Measurements from ENCODE around the gene CCDC81. TPM values are rescaled to one million over a fixed set of nuclear protein-coding genes. Genes with fewer than 3 reads are reported as not detected.

Gene CCDC81
- total and polyA plus RNA-seq, 2 of the 13 experiments (the other 11 are each of a cell fraction or from before 2014, with no cell fraction given) = 0.15 to 0.22 TPM

DNA sequence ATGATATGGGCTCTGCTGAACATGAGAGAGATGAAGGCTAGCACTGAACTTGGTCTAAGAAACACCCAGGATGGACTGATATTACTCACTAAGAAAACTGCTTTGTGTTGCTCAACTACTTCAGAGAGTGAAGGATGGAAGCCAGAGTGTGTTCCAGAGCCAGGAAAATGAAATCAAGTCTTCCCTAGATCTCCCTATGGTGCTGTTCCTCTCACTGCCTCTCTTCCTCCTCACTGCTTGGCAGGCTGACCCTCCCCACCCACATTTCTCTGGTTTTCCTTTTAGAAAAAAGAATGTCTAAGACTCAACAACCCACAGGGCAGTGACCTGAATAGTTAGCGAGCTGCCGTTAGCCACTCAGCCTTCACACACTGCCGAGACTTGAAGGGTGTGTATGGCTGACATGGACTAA lies 65.6 kb downstream of the CCDC81 start (continued):
- TF ChIP-seq ZNF205 (CRISPR knock-in tag; IDR thresholded peaks at IDR 0.05) (no peak), CCAR2 (optimal IDR thresholded peaks at IDR 0.05; ENCODE audit: low read depth, low read length) (no peak), ETS1 (CRISPR knock-in tag; IDR thresholded peaks at IDR 0.05) (no peak), TRAFD1 (CRISPR knock-in tag; IDR thresholded peaks at IDR 0.05; ENCODE audit: borderline replicate concordance) (no peak), ZNF180 (CRISPR knock-in tag; IDR thresholded peaks at IDR 0.05; ENCODE audit: borderline replicate concordance, low read depth) (no peak)
- TF ChIP-seq, protein P1, sequence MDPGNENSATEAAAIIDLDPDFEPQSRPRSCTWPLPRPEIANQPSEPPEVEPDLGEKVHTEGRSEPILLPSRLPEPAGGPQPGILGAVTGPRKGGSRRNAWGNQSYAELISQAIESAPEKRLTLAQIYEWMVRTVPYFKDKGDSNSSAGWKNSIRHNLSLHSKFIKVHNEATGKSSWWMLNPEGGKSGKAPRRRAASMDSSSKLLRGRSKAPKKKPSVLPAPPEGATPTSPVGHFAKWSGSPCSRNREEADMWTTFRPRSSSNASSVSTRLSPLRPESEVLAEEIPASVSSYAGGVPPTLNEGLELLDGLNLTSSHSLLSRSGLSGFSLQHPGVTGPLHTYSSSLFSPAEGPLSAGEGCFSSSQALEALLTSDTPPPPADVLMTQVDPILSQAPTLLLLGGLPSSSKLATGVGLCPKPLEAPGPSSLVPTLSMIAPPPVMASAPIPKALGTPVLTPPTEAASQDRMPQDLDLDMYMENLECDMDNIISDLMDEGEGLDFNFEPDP (CRISPR knock-in tag; conservative IDR thresholded peaks at IDR 0.05) = no peak

DNA sequence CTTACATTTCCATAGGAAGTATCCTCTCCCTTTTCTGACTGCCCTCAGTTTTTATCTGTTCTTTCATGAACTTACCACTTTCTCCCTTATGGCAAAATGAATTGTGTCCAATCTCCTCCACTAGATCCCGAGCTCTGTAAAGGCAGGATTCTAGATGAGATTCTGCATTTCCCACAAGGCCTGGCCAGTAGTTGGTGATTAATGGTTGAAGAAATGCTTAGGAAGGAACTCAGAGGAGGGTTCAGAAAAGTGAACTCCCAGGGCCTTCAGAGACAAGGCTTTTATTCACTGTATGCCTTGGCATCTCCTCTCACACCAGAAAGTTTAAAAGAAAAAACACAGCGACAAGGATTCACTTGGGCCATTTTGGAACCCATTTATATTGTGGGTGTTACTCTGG lies 66.2 kb downstream of the CCDC81 start:
- DNase-seq (ENCODE audit: low spot score) (no peak), FAIRE-seq (no peak), ATAC-seq (no peak)
- in situ Hi-C loops (cut with HindIII; ENCODE audit: extremely low pct_ligation_motif_present, low pct_unique_long_range_greater_than_20kb) = no loop called here
- H2AFZ ChIP-seq (ENCODE audit: low read length) = no peak overlapping the region
- no peaks in the 10 kb centered on the region for H3K79me2 ChIP-seq (ENCODE audit: insufficient read depth, low read length)
- BruUV-seq (replicated peaks) = no TSS peak
- no peak overlapping the region for H3K27ac ChIP-seq (ENCODE audit: extremely low read length, insufficient read depth, low read length)
- intact Hi-C loops (cut with micrococcal nuclease; ENCODE audit: unreplicated experiment) = no loop called here
- no peak overlapping the region for H3K9ac ChIP-seq (ENCODE audit: insufficient read depth, low read depth, low read length)
- no peak overlapping the region for H3K4me3 ChIP-seq (replicated peaks in 1 of 3; ENCODE audit: insufficient read depth in 1 of 3, low read depth in 2 of 3, low read length in 3 of 3)
- POLR2A ChIA-PET = no interaction called here
- no peaks in the 10 kb centered on the region for H3K9me3 ChIP-seq (ENCODE audit: low read length)
- no peaks in the 10 kb centered on the region for H3K27me3 ChIP-seq (ENCODE audit: control insufficient read depth in 1 of 2, insufficient read depth in 2 of 2, low read length in 2 of 2)
- WGBS (ENCODE audit: low lambda C conversion rate) = 13% methylated on average over 2 of the region's 2 CpGs
- H3K4me1 ChIP-seq (ENCODE audit: insufficient read depth, low read length) = no peaks in the 10 kb centered on the region
- no peaks in the 10 kb centered on the region for H4K20me1 ChIP-seq (ENCODE audit: insufficient read depth, low read length)
- CTCF ChIA-PET (ENCODE audit: low intra/inter-chr PET ratio, low total read pairs) = no interaction called here
- no peak overlapping the region for H3K4me2 ChIP-seq (ENCODE audit: low read depth, low read length)
- no peaks in the 10 kb centered on the region for H3K36me3 ChIP-seq (replicated peaks in 1 of 2; ENCODE audit: control insufficient read depth in 1 of 2, insufficient read depth in 2 of 2, low read length in 2 of 2)
- TF ChIP-seq ZNF7 (CRISPR knock-in tag; IDR thresholded peaks at IDR 0.05) (no peak), SATB2 (CRISPR knock-in tag; IDR thresholded peaks at IDR 0.05) (no peak), LRRFIP1 (CRISPR knock-in tag; conservative IDR thresholded peaks at IDR 0.05) (no peak), ETV6 (CRISPR knock-in tag; conservative IDR thresholded peaks at IDR 0.05) (no peak), RNF2 (conservative IDR thresholded peaks at IDR 0.05; ENCODE audit: low read depth) (no peak), ZNF768 (CRISPR knock-in tag; IDR thresholded peaks at IDR 0.05) (no peak), REXO4 (CRISPR knock-in tag; IDR thresholded peaks at IDR 0.05; ENCODE audit: borderline replicate concordance) (no peak), PAX8 (CRISPR knock-in tag; IDR thresholded peaks at IDR 0.05; ENCODE audit: borderline replicate concordance) (no peak), ZNF737 (CRISPR knock-in tag; IDR thresholded peaks at IDR 0.05; ENCODE audit: borderline replicate concordance) (no peak), NFE2 (CRISPR knock-in tag; IDR thresholded peaks at IDR 0.05) (no peak)
- TF ChIP-seq, protein P2, sequence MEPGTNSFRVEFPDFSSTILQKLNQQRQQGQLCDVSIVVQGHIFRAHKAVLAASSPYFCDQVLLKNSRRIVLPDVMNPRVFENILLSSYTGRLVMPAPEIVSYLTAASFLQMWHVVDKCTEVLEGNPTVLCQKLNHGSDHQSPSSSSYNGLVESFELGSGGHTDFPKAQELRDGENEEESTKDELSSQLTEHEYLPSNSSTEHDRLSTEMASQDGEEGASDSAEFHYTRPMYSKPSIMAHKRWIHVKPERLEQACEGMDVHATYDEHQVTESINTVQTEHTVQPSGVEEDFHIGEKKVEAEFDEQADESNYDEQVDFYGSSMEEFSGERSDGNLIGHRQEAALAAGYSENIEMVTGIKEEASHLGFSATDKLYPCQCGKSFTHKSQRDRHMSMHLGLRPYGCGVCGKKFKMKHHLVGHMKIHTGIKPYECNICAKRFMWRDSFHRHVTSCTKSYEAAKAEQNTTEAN (CRISPR knock-in tag; conservative IDR thresholded peaks at IDR 0.05) = no peak
